Thoracic aorta (tissue), 2 donors: ENCODE data around the gene LZTR1. TPM values are rescaled to one million over a fixed set of nuclear protein-coding genes. Genes with fewer than 3 reads are reported as not detected.

Experiments used
- ATAC-seq: fragments of 150-250 bp; one replicate; pipeline ENCODE4 v1.8.0; 2017; ENCODE audit warnings: low read depth; ENCODE audit not compliant: insufficient number of reproducible peaks, low FRiP score
- DNase-seq: peaks from one replicate; pipeline ENCODE4 v3.0.0-alpha.2; 2020; ENCODE audit warnings: low spot score
- H3K27ac ChIP-seq, 2 donors: fragments of 200-600 bp; sonication (generic); 1 replicate in 1 of 2; 2 replicates in 1 of 2; pipeline ENCODE4 v1.5.1; 2016; ENCODE audit warnings: mild to moderate bottlenecking in 2 of 2, moderate library complexity in 2 of 2
- H3K27me3 ChIP-seq: fragments of 200-600 bp; sonication (generic); replicated peaks from 2 replicates; pipeline ENCODE4 v1.6.0; 2016; ENCODE audit warnings: mild to moderate bottlenecking; ENCODE audit not compliant: insufficient read depth
- H3K36me3 ChIP-seq: fragments of 200-600 bp; sonication (generic); one replicate; pipeline ENCODE4 v1.5.1; 2016
- H3K4me1 ChIP-seq, 2 donors: fragments of 200-600 bp; sonication (generic); 1 replicate in 1 of 2; 2 replicates in 1 of 2; pipeline versions ENCODE4 v1.5.1 to v1.6.0; 2016; ENCODE audit warnings: low read depth in 2 of 2, mild to moderate bottlenecking in 1 of 2; ENCODE audit not compliant: control insufficient read depth in 1 of 2
- H3K4me3 ChIP-seq: fragments of 200-600 bp; sonication (generic); 2 replicates; pipeline ENCODE4 v1.5.1; 2016; ENCODE audit warnings: mild to moderate bottlenecking
- H3K9me3 ChIP-seq: fragments of 200-600 bp; sonication (generic); 2 replicates; pipeline ENCODE4 v1.5.1; 2016
- total RNA-seq, 2 donors: library from RNA; depleted of rRNA; stranded (reverse); fragments of >200 nt; gene quantifications; one replicate each; pipeline versions ENCODE4 v1.1.0 to v1.2.3, GENCODE V29; 2016
- TF ChIP-seq, protein P1 (sequence below): fragments of 200-600 bp; sonication (generic); IDR thresholded peaks from one replicate; pipeline ENCODE4 v1.5.1; 2019; ENCODE audit warnings: antibody characterized with exemption

The LZTR1 gene
- total RNA-seq, 2 donors from 2014 or later, result 96.2 to 105 TPM

DNA sequence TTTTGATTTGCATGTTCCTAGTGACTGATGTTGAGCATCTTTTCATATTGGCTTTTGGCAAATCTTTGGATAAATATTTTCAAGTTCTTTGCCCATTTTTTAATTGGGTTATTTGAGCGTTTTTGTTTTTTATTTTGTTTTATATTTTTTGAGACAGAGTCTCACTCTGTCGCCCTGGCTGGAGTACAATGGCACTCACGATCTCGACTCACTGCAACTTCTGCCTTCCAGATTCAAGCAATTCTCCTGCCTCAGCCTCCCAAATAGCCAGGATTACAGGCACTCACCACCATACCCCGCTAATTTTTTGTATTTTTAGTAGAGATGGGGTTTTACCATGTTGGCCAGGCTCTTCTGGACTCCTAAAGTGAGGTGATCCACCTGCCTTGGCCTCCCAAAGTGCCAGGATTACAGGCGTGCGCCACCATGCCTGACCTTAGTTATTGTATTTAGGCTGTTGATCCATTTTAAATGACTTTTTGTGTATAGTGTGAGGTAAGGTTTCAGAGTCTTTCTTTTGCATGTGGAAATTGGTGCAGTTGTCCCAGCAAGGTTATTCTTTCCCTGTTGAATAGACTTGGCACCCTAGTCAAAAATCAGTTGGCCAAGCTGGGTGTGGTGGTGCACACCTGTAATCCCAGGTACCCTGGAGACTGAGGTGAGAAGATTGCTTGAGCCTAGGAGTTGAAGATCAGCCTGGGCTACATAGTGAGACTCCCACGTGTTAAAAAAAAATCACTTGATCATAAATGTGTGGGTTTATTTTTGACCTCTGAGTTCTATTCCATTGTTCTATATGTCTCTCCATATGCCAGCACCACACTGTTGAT lies 38.8 kb upstream of the LZTR1 start:
- Histone ChIP-seq H3K4me3 (no peak overlapping the region), H3K36me3 (no peaks in the 10 kb centered on the region), H3K4me1 (peaks cover 10 to 49% of the 10 kb centered on the region in 2 donors), H3K27me3 (no peaks in the 10 kb centered on the region), H3K9me3 (no peaks in the 10 kb centered on the region), H3K27ac (no peak overlapping the region)
- TF ChIP-seq, protein P1, sequence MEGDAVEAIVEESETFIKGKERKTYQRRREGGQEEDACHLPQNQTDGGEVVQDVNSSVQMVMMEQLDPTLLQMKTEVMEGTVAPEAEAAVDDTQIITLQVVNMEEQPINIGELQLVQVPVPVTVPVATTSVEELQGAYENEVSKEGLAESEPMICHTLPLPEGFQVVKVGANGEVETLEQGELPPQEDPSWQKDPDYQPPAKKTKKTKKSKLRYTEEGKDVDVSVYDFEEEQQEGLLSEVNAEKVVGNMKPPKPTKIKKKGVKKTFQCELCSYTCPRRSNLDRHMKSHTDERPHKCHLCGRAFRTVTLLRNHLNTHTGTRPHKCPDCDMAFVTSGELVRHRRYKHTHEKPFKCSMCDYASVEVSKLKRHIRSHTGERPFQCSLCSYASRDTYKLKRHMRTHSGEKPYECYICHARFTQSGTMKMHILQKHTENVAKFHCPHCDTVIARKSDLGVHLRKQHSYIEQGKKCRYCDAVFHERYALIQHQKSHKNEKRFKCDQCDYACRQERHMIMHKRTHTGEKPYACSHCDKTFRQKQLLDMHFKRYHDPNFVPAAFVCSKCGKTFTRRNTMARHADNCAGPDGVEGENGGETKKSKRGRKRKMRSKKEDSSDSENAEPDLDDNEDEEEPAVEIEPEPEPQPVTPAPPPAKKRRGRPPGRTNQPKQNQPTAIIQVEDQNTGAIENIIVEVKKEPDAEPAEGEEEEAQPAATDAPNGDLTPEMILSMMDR, result no peak
- no peak for DNase-seq
- no peak for ATAC-seq

DNA sequence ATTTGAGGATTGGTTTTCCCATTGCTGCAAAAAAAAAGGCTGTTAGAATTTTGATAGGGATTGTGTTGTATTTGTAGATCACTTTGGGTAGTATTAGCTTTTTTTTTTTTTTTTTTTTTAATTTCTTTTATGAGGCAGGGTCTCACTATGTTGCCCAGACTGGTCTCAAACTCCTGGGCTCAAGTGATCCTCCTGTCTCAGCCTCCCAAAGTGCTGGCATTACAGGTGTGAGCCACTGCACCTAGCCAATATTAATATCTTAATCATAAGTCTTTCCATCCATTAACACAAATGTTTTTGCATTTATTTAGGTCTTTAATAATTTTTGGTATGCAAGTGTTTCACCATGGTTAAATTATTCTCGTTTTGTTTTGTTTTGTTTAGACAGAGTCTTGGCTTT lies 38.1 kb upstream of the LZTR1 start:
- H3K4me1 ChIP-seq, result peaks cover 8 to 44% of the 10 kb centered on the region in 2 donors
- no peak for ATAC-seq
- TF ChIP-seq, protein P1, result no peak
- H3K36me3 ChIP-seq, result no peaks in the 10 kb centered on the region
- no peak overlapping the region for H3K4me3 ChIP-seq
- no peaks in the 10 kb centered on the region for H3K9me3 ChIP-seq
- no peak for DNase-seq
- H3K27me3 ChIP-seq, result no peaks in the 10 kb centered on the region
- H3K27ac ChIP-seq, result no peak overlapping the region

DNA sequence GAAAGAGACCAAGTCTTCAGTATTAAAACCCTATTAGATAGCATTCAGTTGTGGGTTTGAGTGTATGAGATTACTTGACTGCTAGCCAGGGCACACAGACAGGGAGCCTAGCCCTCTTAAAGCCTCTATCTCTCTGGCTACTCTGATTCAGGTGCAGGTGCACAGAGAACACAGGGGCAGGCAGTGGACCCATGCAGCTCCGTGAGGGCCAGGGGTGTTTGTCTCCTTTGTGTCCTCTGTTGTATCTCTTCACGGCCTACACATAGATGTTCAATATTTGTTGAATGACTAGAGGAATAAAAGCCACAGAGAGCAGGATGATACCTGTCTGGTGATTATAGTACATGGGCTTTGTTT lies 36.5 kb upstream of the LZTR1 start:
- ATAC-seq (no peak), DNase-seq (no peak)
- no peaks in the 10 kb centered on the region for H3K27me3 ChIP-seq
- no peak overlapping the region for H3K27ac ChIP-seq
- TF ChIP-seq, protein P1, result no peak
- H3K4me3 ChIP-seq, result no peak overlapping the region
- H3K4me1 ChIP-seq, result peaks cover 8 to 36% of the 10 kb centered on the region in 2 donors
- no peaks in the 10 kb centered on the region for H3K9me3 ChIP-seq
- H3K36me3 ChIP-seq, result peaks cover 7% of the 10 kb centered on the region

DNA sequence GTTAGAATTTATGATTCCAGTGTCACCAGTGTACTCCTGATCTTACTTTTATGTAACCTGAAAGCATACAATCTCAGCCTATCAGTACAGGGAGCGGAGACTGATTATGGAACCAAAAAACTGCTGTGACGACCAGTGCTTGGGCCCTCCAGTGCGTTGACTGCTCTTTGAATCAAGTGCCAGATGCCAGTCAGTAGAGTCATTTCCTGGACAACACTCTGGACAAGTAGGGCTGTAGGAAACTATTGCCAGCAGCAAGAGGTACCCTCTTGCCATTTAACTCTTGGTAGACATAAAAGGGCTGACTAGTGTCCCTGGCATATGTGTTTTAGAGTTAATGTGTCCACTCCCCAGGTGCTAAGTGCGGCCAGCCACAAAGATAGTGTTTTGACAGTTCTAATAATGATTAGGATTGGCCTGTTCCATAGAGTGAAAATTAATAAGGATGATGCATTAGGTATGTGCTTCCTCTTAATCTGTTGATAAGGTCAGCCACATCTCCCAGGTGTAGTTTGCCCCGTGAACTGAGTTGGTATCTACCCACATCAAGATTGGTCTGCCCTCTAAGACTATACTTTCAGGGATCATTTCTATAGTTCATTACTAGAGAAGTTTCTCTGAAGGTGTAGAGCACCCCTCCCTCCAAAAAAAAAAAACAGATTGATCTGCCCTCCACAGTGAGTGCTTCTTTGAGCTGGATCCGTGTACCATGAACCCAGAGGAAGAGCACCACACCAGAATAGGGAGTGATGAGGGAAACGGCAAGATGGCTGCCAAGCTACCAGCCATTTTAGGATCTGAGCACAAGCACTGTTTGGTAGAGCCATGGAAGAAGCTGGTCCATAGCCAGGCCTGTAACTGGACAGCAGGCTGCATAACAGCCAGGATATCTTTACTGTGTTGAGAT lies 35.8 kb upstream of the LZTR1 start:
- H3K27me3 ChIP-seq, result no peaks in the 10 kb centered on the region
- TF ChIP-seq, protein P1, result no peak
- no peak overlapping the region for H3K27ac ChIP-seq
- ATAC-seq, result no peak
- H3K4me3 ChIP-seq, result no peak overlapping the region
- H3K4me1 ChIP-seq, result peaks cover 8 to 32% of the 10 kb centered on the region in 2 donors
- no peak for DNase-seq
- no peaks in the 10 kb centered on the region for H3K9me3 ChIP-seq
- peaks cover 10% of the 10 kb centered on the region for H3K36me3 ChIP-seq

DNA sequence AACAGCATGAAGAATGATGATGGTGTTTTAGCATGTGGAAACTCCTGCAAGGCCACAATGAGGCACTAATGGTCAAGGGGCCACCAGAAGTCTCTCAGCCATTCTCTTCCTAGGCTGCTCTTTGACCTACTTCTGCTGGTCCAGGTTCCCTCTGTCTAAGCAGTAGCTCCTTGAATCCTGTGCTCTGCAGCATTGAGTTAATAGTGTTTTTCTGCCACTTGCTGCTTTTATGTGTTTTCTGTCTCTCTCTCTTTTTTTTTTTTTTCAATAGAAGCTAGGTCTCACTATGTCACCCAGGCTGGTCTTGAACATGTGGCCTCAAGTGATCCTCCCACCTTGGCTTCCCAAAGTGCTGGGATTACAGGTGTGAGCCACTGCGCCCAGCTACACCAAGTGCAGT lies 35.1 kb upstream of the LZTR1 start:
- H3K4me3 ChIP-seq, result no peak overlapping the region
- H3K36me3 ChIP-seq, result peaks cover 10% of the 10 kb centered on the region
- no peak for DNase-seq
- H3K27ac ChIP-seq, result no peak overlapping the region
- peaks cover 8 to 28% of the 10 kb centered on the region in 2 donors for H3K4me1 ChIP-seq
- ATAC-seq, result no peak
- TF ChIP-seq, protein P1, result no peak
- no peaks in the 10 kb centered on the region for H3K9me3 ChIP-seq
- H3K27me3 ChIP-seq, result no peaks in the 10 kb centered on the region
